ENCODE data around the gene NKD2. TPM values are rescaled to one million over a fixed set of nuclear protein-coding genes. Genes with fewer than 3 reads are reported as not detected.
A peak's percentile ranks its signal among the peaks of the same experiment; 100 is the strongest.

The NKD2 gene
- total RNA-seq, 1 experiment from 2014 or later = 12.8 TPM

DNA sequence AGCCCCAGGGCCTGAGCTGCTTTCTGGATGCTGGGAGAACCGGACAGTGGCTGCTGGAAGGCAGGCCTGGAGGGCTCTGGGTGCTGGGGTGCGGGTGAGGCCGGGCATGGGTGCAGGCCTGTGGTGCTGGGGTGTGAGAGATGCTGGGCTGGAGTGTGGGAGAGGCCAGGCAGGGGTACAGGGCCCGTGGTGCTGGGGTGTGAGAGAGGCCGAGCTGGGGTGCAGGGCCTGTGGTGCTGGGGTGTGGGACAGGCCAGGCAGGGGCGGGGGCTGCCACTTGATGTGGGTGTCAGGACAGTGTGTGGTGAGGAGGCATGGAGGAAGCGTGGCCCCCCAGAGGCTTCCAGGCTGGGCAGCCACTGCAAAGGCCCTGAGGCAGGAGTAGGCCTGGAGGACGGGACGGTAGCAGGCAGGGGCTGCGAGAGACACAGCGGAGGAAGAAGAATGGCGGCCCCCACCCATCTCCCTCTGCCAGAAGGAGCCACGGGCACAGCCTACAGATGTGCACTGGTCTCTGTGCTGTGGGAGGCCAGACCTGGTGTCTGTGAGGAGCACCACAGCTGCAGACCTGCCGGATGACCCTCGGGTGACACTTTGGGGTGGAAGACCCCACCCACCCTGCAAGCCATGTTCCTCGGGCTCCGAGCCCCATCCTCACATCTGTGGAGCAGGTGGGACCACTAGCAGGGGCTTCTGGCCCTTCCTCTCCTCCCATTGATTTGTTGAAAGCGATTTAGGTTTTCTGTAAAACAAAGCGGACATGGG is 9.3 kb downstream of the NKD2 start (continued):
- TF ChIP-seq, protein P1, sequence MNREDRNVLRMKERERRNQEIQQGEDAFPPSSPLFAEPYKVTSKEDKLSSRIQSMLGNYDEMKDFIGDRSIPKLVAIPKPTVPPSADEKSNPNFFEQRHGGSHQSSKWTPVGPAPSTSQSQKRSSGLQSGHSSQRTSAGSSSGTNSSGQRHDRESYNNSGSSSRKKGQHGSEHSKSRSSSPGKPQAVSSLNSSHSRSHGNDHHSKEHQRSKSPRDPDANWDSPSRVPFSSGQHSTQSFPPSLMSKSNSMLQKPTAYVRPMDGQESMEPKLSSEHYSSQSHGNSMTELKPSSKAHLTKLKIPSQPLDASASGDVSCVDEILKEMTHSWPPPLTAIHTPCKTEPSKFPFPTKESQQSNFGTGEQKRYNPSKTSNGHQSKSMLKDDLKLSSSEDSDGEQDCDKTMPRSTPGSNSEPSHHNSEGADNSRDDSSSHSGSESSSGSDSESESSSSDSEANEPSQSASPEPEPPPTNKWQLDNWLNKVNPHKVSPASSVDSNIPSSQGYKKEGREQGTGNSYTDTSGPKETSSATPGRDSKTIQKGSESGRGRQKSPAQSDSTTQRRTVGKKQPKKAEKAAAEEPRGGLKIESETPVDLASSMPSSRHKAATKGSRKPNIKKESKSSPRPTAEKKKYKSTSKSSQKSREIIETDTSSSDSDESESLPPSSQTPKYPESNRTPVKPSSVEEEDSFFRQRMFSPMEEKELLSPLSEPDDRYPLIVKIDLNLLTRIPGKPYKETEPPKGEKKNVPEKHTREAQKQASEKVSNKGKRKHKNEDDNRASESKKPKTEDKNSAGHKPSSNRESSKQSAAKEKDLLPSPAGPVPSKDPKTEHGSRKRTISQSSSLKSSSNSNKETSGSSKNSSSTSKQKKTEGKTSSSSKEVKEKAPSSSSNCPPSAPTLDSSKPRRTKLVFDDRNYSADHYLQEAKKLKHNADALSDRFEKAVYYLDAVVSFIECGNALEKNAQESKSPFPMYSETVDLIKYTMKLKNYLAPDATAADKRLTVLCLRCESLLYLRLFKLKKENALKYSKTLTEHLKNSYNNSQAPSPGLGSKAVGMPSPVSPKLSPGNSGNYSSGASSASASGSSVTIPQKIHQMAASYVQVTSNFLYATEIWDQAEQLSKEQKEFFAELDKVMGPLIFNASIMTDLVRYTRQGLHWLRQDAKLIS (CRISPR knock-in tag; IDR thresholded peaks at IDR 0.05; ENCODE audit: borderline replicate concordance) = no peak
- TF ChIP-seq, protein P2, sequence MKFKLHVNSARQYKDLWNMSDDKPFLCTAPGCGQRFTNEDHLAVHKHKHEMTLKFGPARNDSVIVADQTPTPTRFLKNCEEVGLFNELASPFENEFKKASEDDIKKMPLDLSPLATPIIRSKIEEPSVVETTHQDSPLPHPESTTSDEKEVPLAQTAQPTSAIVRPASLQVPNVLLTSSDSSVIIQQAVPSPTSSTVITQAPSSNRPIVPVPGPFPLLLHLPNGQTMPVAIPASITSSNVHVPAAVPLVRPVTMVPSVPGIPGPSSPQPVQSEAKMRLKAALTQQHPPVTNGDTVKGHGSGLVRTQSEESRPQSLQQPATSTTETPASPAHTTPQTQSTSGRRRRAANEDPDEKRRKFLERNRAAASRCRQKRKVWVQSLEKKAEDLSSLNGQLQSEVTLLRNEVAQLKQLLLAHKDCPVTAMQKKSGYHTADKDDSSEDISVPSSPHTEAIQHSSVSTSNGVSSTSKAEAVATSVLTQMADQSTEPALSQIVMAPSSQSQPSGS (CRISPR knock-in tag; IDR thresholded peaks at IDR 0.05; ENCODE audit: borderline replicate concordance, low read depth) = no peak
- TF ChIP-seq, protein P3, sequence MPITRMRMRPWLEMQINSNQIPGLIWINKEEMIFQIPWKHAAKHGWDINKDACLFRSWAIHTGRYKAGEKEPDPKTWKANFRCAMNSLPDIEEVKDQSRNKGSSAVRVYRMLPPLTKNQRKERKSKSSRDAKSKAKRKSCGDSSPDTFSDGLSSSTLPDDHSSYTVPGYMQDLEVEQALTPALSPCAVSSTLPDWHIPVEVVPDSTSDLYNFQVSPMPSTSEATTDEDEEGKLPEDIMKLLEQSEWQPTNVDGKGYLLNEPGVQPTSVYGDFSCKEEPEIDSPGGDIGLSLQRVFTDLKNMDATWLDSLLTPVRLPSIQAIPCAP (CRISPR knock-in tag; IDR thresholded peaks at IDR 0.05) = no peak
- no peak for TF ChIP-seq MXD4 (CRISPR knock-in tag; IDR thresholded peaks at IDR 0.05; ENCODE audit: borderline replicate concordance)
- TF ChIP-seq, protein P4, sequence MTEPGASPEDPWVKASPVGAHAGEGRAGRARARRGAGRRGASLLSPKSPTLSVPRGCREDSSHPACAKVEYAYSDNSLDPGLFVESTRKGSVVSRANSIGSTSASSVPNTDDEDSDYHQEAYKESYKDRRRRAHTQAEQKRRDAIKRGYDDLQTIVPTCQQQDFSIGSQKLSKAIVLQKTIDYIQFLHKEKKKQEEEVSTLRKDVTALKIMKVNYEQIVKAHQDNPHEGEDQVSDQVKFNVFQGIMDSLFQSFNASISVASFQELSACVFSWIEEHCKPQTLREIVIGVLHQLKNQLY (CRISPR knock-in tag; IDR thresholded peaks at IDR 0.05) = no peak

DNA sequence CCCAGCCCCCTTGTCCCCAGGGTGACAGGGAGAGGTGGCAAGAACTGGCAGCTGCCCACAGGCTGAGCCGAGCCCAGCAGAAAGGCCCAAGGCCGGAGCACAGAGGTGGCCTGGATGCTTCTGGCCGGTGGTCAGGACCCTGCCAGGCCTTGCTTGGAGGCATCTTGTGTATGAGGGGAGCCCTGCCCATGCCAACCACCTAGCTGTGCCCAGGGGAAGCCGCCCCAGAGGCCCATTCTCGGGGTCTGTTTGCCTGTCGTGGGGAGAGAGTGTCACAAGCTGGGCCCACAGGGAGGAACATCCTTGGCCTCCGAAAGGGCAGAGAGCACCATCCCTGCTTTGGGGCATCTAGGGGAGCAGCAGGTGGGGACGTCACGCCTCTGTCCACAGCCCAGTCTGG is 10.0 kb downstream of the NKD2 start:
- ChIA-PET CTCF (interaction anchor here (1.0 to 3.7 kb wide), 4 partner anchors 9 to 95 kb away, joined by 3 to 38 read pairs (median 6); partner anchors contain the start of gene NKD2), POLR2A (no interaction called here)
- DNase-seq (ENCODE audit: low spot score) (no peak), ATAC-seq (no peak)
- H3K9me3 Mint-ChIP-seq = no peaks in the 10 kb centered on the region
- no peaks in the 10 kb centered on the region for H3K36me3 Mint-ChIP-seq
- TF ChIP-seq, protein P5, sequence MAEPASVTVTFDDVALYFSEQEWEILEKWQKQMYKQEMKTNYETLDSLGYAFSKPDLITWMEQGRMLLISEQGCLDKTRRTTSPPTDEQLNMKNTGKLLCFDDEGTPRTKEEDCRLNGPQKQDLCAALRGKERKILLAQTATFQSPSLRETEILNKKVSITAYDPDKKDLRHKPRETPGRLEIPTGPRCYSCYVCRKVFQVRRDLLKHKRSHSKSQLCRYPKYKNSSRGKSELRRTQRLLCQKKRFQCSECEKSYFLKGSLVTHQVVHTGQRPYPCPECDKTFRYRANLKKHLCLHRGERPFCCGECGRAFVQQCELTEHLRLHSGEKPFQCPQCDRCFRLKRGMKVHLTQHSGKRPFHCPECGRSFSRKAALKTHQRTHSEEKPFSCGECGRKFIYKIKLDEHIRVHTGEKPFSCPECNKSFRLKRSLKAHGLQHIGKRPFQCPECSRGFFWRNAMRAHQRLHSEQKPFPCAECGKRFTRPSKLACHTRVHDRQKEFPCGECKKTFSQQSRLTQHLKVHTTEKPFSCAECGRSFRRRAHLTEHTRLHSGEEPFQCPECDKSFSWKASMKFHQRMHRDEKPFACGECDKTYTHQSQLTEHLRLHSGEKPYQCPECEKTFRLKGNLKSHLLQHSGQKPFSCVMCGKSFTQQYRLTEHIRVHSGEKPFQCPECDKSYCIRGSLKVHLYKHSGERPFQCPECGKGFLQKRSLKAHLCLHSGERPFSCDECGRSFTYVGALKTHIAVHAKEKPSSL (CRISPR knock-in tag; conservative IDR thresholded peaks at IDR 0.05) = no peak
- no peak for TF ChIP-seq ZBTB21 (CRISPR knock-in tag; IDR thresholded peaks at IDR 0.05; ENCODE audit: borderline replicate concordance)
- TF ChIP-seq ZNF396 (CRISPR knock-in tag; IDR thresholded peaks at IDR 0.05; ENCODE audit: borderline replicate concordance) = no peak
- no peaks in the 10 kb centered on the region for H3K27me3 Mint-ChIP-seq (ENCODE audit: low read depth)
- H3K4me1 Mint-ChIP-seq = peaks cover 4% of the 10 kb centered on the region; the same call in 1 of the 2 replicates
- H3K4me3 Mint-ChIP-seq = no peak overlapping the region
- peak overlapping the region; percentile 68; the same call in 1 of the 2 replicates for H3K27ac Mint-ChIP-seq

DNA sequence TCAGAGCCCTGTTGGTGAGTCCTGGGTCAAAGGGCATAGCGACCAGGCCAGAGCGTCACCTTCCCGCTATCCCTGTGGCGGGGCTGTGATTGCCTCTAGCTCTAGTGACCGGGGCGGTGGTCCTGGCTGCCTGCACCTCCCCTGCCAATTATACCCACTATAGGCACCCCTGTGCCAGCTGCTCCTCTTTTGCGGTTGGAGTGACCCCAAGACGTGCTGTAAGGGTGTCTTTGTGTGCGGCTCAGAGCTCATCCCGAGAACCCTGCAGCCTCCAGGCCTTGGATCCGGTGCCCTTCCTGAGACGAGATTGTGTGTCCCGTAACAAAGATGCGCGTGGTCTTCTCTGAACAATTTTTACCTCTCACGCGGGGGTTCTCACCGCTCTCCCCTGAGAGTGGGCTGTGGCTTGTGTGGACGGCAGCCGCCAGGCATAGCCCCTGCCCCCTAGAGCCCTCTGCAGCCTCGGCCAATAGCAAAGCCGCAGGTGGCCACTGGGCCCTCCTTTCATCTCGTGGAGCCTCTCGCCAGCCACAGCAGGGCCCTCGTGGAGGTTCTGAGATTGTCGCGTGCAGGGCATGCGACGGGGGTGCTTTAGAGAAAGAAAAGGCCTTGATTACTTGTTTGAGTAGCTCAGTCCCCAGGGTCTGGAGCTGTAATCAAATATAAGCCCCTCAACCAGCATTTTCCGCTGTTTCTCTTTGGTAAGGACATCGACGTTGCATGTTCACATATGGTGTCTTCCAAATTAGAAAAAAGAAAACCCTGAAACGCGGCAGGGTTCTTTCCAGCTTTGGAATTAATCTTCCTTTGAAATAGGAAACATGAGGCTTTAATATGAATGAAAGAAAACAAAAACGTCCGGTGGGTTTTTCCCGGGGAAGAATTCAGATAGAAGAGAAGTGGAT is 10.7 kb downstream of the NKD2 start:
- Mint-ChIP-seq H3K36me3 (no peaks in the 10 kb centered on the region), H3K4me1 (peaks cover 4% of the 10 kb centered on the region; the same call in 1 of the 2 replicates), H3K27ac (peak overlapping the region; percentile 52; the same call in 1 of the 2 replicates), H3K9me3 (no peaks in the 10 kb centered on the region), H3K4me3 (no peak overlapping the region), H3K27me3 (ENCODE audit: low read depth) (no peaks in the 10 kb centered on the region)
- CTCF ChIA-PET = interaction anchor here (1.0 to 3.7 kb wide), 5 partner anchors 10 to 625 kb away, joined by 3 to 38 read pairs (median 5); partner anchors contain the start of gene NKD2
- no peak for ATAC-seq
- POLR2A ChIA-PET = no interaction called here
- DNase-seq (ENCODE audit: low spot score) = peak; percentile 11
- TF ChIP-seq CREM (CRISPR knock-in tag; IDR thresholded peaks at IDR 0.05) (no peak), HMGA2 (CRISPR knock-in tag; IDR thresholded peaks at IDR 0.05) (no peak), NFE2L1 (CRISPR knock-in tag; IDR thresholded peaks at IDR 0.05) (no peak), ZNF671 (CRISPR knock-in tag; IDR thresholded peaks at IDR 0.05) (no peak), SMAD4 (CRISPR knock-in tag; IDR thresholded peaks at IDR 0.05) (no peak), RELA (CRISPR knock-in tag; IDR thresholded peaks at IDR 0.05; ENCODE audit: borderline replicate concordance) (no peak), ZNF396 (CRISPR knock-in tag; IDR thresholded peaks at IDR 0.05; ENCODE audit: borderline replicate concordance) (no peak), ATF1 (CRISPR knock-in tag; IDR thresholded peaks at IDR 0.05) (no peak)
- TF ChIP-seq, protein P5 (CRISPR knock-in tag; conservative IDR thresholded peaks at IDR 0.05) = no peak
- TF ChIP-seq, protein P6, sequence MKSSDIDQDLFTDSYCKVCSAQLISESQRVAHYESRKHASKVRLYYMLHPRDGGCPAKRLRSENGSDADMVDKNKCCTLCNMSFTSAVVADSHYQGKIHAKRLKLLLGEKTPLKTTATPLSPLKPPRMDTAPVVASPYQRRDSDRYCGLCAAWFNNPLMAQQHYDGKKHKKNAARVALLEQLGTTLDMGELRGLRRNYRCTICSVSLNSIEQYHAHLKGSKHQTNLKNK (CRISPR knock-in tag; IDR thresholded peaks at IDR 0.05) = no peak
- TF ChIP-seq, protein P4 (CRISPR knock-in tag; IDR thresholded peaks at IDR 0.05) = no peak

Measured in WTC11 (cell line).